Measurements from ENCODE around the gene PTPDC1. TPM values are rescaled to one million over a fixed set of nuclear protein-coding genes. Genes with fewer than 3 reads are reported as not detected.

The PTPDC1 gene
- polyA plus RNA-seq, 3 donors, result 0.32 to 1.5 (median 0.95) TPM

DNA sequence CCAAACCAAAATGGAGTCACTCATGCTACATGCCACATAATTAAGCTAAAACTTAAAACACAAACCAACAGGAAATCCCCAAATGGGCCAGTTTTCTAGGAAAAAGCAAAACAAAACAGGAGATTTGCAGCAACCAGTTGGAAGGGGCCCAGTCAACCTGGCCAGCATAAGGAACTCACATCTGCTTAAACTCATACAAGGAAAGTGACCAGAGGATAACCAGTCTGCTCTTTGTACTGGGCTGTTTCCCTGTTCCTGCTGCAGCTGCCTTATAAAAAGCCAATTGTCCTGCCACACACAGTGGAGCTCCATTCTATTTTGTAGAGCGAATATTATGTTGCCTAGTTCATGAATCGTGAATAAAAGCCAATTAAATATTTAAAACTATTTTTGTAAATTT, 29.5 kb upstream of the PTPDC1 start:
- H3K4me3 ChIP-seq (replicated peaks in 1 of 3; ENCODE audit: low read depth in 2 of 3, low read length in 3 of 3), result no peak overlapping the region
- no peak overlapping the region for H2AFZ ChIP-seq (ENCODE audit: insufficient read depth, low read depth, low read length, poor library complexity, severe bottlenecking)
- H4K20me1 ChIP-seq (ENCODE audit: insufficient read depth, low read length), result no peaks in the 10 kb centered on the region
- H3K4me1 ChIP-seq (ENCODE audit: control insufficient read depth in 1 of 2, insufficient read depth in 2 of 2, low read length in 2 of 2), result no peaks in the 10 kb centered on the region
- peaks cover 0 to 10% of the 10 kb centered on the region in 2 donors for H3K9me3 ChIP-seq (replicated peaks in 1 of 2; ENCODE audit: control insufficient read depth in 1 of 2, insufficient read depth in 1 of 2, low read length in 2 of 2)
- no peak overlapping the region for H3K4me2 ChIP-seq (replicated peaks; ENCODE audit: extremely low read depth, low read length, poor library complexity, severe bottlenecking)
- no peak for DNase-seq
- no peaks in the 10 kb centered on the region for H3K79me2 ChIP-seq (ENCODE audit: insufficient read depth, low read length)
- Mint-ChIP-seq H3K9me3 (peaks cover 12 to 21% (median 13%) of the 10 kb centered on the region in 7 donors), H3K27me3 (ENCODE audit: low read depth in 3 of 3) (no peaks in the 10 kb centered on the region), H3K27ac (no peak overlapping the region), H3K4me1 (no peaks in the 10 kb centered on the region), H3K4me3 (no peak overlapping the region), H3K36me3 (peaks cover 0 to 6% of the 10 kb centered on the region in 2 donors)
- TF ChIP-seq, protein P1, sequence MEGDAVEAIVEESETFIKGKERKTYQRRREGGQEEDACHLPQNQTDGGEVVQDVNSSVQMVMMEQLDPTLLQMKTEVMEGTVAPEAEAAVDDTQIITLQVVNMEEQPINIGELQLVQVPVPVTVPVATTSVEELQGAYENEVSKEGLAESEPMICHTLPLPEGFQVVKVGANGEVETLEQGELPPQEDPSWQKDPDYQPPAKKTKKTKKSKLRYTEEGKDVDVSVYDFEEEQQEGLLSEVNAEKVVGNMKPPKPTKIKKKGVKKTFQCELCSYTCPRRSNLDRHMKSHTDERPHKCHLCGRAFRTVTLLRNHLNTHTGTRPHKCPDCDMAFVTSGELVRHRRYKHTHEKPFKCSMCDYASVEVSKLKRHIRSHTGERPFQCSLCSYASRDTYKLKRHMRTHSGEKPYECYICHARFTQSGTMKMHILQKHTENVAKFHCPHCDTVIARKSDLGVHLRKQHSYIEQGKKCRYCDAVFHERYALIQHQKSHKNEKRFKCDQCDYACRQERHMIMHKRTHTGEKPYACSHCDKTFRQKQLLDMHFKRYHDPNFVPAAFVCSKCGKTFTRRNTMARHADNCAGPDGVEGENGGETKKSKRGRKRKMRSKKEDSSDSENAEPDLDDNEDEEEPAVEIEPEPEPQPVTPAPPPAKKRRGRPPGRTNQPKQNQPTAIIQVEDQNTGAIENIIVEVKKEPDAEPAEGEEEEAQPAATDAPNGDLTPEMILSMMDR (IDR thresholded peaks at IDR 0.05), result no peak
- no CpG with 5 or more reads among the region's 2 CpGs for WGBS (ENCODE audit: insufficient coverage)
- no peaks in the 10 kb centered on the region for H3K27me3 ChIP-seq (ENCODE audit: control insufficient read depth in 2 of 2, insufficient read depth in 2 of 2, low read length in 2 of 2)
- H3K9ac ChIP-seq (ENCODE audit: insufficient read depth, low read length, poor library complexity, severe bottlenecking), result no peak overlapping the region
- H3K36me3 ChIP-seq (replicated peaks in 1 of 2; ENCODE audit: control insufficient read depth in 1 of 2, insufficient read depth in 2 of 2, low read length in 2 of 2), result no peaks in the 10 kb centered on the region
- intact Hi-C loops (cut with micrococcal nuclease), result no loop called here
- H3K27ac ChIP-seq (ENCODE audit: low read depth in 1 of 2, low read length in 2 of 2), result no peak overlapping the region

DNA sequence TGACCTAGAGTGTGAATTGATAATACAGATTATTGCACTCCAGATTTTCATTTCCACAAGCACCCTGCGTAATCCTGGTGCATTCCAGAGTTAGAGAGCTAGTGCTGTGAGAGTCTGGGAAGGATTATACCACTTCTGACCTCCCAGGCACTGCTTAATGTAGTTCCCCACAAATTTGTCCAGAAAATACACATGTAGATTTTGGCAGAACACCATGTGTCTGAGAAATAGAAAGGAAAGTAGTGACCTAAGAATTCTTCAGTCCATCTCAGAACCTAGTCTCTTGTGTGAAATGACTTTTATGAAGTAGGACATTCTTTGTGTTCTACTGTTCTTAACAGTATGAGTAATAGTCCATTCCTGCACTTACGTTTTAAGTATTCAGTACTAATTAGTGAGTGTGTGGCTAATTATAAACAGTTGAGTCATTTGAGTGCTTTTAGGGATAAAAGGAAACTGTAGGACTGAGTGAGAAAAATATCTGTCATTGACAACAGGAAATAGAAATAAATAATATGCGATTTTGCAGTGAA, 27.8 kb upstream of the PTPDC1 start:
- Histone ChIP-seq H3K4me1 (ENCODE audit: control insufficient read depth in 1 of 2, insufficient read depth in 2 of 2, low read length in 2 of 2) (no peaks in the 10 kb centered on the region), H2AFZ (ENCODE audit: insufficient read depth, low read depth, low read length, poor library complexity, severe bottlenecking) (no peak overlapping the region), H3K9ac (ENCODE audit: insufficient read depth, low read length, poor library complexity, severe bottlenecking) (no peak overlapping the region), H3K4me2 (replicated peaks; ENCODE audit: extremely low read depth, low read length, poor library complexity, severe bottlenecking) (no peak overlapping the region), H3K36me3 (replicated peaks in 1 of 2; ENCODE audit: control insufficient read depth in 1 of 2, insufficient read depth in 2 of 2, low read length in 2 of 2) (no peaks in the 10 kb centered on the region), H3K4me3 (replicated peaks in 1 of 3; ENCODE audit: low read depth in 2 of 3, low read length in 3 of 3) (no peak overlapping the region), H3K9me3 (replicated peaks in 1 of 2; ENCODE audit: control insufficient read depth in 1 of 2, insufficient read depth in 1 of 2, low read length in 2 of 2) (peaks cover 6% of the 10 kb centered on the region in 2 donors), H4K20me1 (ENCODE audit: insufficient read depth, low read length) (no peaks in the 10 kb centered on the region), H3K27ac (ENCODE audit: low read depth in 1 of 2, low read length in 2 of 2) (no peak overlapping the region), H3K79me2 (ENCODE audit: insufficient read depth, low read length) (no peaks in the 10 kb centered on the region), H3K27me3 (ENCODE audit: control insufficient read depth in 2 of 2, insufficient read depth in 2 of 2, low read length in 2 of 2) (no peaks in the 10 kb centered on the region)
- intact Hi-C loops (cut with micrococcal nuclease), result no loop called here
- TF ChIP-seq, protein P1 (IDR thresholded peaks at IDR 0.05), result no peak
- H3K4me3 Mint-ChIP-seq, result no peak overlapping the region
- no peaks in the 10 kb centered on the region for H3K27me3 Mint-ChIP-seq (ENCODE audit: low read depth in 3 of 3)
- H3K9me3 Mint-ChIP-seq, result peaks cover 4 to 13% (median 9%) of the 10 kb centered on the region in 7 donors
- DNase-seq, result no peak
- H3K27ac Mint-ChIP-seq, result no peak overlapping the region
- no peaks in the 10 kb centered on the region for H3K4me1 Mint-ChIP-seq
- WGBS (ENCODE audit: insufficient coverage), result no CpG with 5 or more reads among the region's 3 CpGs
- peaks cover 0 to 6% of the 10 kb centered on the region in 2 donors for H3K36me3 Mint-ChIP-seq
